HEK293T (cell line): ENCODE results near the gene HMGN3.

Source experiments
- BHLHE40 ChIP-seq: fragments of 450-650 bp; IDR thresholded peaks from 2 replicates; pipeline ENCODE4 v1.6.1; 2016; ENCODE audit warnings: mild to moderate bottlenecking, moderate library complexity, borderline replicate concordance
- ELF4 ChIP-seq: fragments of 450-650 bp; IDR thresholded peaks from 2 replicates; pipeline ENCODE4 v1.6.1; 2017; ENCODE audit warnings: antibody characterized with exemption
- PKNOX1 ChIP-seq: fragments of 450-650 bp; IDR thresholded peaks from 2 replicates; pipeline ENCODE4 v1.6.1; 2016
- SUZ12 ChIP-seq: fragments of 450-650 bp; IDR thresholded peaks from 2 replicates; pipeline ENCODE4 v1.6.1; 2016; ENCODE audit warnings: mild to moderate bottlenecking

- no peak for TF ChIP-seq ELF4
- TF ChIP-seq SUZ12, result no peak
- TF ChIP-seq BHLHE40, result no peak
- no peak for TF ChIP-seq PKNOX1
These were observed 16.1 kb upstream of the HMGN3 start for GRCh38 chr6:79250559-79250958.
